OCI-M2 (cell line): ENCODE results near the gene NRAP.
"Not testable (repeated sequence)": the region's sequence is repeated elsewhere in the genome, so short reads cannot be mapped to it uniquely, and the experiment has no call there.

Experiments used
- DNase-seq: peaks from one replicate; lab custom pipeline; 2025; ENCODE audit not compliant: unreplicated experiment; lab: John Stamatoyannopoulos, UW

The NRAP gene

DNA sequence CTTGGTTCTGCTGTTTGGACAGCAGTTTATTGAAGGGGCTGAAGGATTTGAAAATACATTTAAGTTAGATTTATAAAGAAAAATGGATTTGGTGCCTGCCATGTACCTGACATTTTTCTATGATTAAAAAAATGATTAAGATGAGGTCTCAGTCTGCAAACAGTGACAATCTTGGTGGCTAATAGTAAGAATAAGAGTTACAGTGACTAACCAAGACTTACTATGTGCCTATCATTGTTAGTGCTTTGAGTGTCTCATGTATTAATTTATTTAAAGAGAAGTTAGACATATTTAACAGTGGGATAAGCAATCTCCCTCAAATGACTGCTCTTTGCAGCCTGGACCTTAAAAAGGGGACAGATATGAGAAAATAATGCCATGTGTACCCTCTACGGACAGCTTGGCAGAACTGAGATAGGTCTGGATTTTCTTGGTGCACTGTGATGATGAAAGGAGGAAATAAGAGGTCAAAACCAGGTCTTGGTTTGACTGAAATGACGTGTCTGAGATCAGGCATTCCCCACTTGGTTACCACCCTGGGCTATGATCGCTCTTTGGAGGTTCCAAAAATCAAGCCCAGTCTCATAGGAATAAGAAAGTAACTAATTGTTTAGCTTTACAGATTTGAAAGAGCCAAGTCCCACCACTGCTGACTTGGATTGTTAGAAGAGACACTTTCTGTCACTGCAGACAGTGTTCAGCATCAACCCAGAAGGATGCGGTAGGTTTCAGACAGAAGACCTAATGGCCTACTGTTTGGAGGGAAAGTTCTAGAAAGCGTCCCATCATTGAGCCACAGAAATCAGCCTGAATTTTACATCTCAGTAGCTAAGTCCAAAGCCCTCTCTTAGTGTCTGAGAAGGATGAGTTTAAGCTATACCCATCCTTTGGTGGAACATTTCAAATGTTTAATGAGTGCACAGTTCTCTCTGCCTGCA is 18.0 kb upstream of the NRAP start:
- DNase-seq: no peak

DNA sequence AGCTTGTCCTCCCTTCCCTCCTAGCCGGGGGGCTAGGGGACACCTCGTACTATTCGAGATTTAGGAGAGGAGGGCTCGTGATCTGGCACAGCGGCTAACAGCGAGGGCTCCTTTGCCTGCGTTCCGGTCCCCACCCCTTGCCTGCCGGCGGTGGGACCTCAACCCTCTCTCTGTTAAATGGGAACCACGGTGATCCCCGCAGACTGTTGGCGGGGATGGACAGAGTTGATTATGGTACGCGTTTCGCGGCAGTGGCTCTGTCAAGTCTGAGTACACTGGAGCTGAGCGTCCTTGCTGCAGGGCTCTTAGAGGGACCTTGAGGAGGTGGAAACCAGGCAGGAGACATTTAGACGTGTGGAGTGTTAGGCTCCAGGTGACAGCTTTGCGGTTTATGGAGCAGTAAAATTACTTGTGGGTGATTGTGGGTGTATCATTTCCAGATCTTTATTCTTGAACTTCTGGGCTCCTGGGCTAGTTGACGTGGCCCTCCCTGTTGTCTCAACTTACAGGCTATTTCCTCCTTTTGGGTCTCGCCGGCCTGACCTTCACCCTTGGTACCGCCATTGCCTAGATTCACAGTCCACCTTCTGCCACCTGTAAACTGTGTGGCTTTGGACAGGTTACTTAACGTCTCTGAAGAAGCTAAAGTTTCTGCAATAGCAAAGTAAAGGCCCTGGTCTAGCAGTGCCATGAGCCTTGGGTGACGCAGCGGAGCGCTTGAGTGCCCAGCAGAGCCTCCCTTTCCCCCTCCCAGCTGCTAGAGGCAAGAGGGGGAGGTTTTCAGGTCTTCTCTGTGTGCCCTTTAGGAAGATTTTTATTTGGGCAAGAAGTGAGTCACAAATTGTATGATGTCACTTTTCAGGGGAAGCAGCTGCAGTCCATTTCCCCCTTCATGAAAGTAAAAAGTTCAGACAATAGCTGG is 16.6 kb upstream of the NRAP start:
- no peak for DNase-seq

DNA sequence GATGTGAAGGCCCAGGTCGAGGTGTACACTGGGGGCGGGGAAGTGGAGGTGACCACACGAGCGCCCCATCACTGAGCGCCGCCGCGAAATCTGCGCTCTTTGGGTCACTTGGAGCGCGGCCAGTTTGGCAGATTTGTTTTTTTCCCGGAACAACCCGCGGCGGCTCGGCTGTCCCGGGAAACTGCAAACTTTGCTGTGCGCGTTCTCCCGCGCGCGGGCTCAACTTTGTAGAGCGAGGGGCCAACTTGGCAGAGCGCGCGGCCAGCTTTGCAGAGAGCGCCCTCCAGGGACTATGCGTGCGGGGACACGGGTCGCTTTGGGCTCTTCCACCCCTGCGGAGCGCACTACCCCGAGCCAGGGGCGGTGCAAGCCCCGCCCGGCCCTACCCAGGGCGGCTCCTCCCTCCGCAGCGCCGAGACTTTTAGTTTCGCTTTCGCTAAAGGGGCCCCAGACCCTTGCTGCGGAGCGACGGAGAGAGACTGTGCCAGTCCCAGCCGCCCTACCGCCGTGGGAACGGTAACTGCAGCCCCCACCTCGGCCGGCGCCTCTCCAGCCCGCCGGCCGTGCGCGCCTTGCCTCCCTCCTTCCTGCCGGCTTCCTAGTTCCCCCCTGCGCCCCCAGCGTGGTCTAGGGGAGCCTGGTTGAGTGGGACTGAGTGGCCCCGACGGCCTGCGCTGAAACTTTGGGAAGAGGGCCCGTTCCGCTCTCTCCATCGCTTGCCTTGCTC is 15.8 kb upstream of the NRAP start, which contains the start of gene CASP7:
Gene CASP7, plus strand, starts transcription at position 450 of the 727 bp plus-strand sequence. CDS start 17,582 bp downstream, outside the sequence.
- no peak for DNase-seq

DNA sequence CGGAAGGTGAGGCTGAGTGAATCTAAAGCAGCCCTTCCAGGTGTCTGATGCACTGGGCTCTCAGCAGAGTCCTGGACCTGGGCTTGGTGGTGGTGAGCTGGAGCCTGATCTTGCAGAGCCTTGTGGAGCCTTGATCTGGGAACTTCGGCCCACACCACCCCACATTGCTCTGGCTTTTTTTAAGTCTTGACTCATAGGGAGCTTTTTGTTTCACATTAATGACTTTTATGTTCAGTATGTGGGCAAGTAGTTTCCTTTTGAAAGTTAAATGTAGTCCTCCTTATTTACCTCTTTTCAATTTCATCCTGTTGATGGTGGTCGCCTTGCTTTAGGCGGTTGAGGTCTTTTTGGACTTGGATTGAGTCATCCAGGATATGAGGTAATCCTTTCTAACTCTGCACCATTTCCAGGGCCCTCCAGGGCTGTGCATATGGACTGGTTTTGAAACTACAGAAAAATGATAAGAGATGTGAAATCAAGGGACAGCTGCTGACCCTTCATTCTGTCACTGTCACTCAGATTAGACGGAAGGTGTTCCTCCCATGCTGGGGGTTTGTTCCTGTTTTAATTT is 2.9 kb upstream of the NRAP start:
- no peak for DNase-seq

DNA sequence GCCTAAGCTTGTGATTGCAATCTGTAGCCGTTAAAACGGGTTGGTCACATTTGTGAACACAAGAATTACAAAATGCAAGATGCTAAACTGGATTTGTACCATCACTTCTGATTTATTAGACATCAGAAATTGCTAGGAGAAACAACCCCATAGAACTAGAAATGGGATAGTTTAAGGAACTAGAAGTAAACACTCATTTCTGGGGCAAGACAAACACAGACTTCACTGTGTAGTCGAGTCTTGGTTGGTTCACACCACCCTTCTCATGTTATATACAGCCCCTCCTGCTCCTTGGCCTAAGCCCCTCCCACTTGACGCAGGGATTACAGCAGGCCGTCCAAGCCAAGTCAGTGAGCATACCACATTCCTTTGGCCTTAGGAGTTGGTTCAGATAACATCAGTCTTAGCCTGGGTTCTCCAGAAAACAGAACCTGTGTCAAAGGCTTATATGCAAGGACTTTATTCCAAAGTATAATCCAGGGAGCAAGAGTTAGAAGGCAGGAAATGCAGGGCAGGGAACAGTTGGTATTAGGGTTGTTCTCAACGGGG is 2.0 kb upstream of the NRAP start:
- no peak for DNase-seq

DNA sequence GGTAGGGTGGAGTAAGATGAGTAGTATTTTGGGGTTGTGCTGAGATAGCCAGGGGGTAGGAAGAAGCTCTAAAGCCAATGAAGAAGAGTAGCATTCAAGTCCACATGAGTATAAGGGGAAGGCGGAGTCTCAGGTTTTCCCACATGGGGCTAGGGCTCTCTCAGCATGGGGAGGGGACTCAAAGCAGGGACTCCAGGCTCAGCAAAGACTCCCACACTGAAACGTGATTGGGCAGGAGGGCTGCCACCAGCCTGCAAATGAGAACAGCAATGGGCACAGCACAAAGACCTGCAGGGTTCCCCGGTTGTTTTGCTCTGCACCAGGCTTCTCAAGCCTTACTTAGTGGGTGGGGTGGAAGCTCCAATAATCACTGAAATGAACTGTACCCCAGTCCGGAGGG is 1.5 kb upstream of the NRAP start:
- DNase-seq: no peak

DNA sequence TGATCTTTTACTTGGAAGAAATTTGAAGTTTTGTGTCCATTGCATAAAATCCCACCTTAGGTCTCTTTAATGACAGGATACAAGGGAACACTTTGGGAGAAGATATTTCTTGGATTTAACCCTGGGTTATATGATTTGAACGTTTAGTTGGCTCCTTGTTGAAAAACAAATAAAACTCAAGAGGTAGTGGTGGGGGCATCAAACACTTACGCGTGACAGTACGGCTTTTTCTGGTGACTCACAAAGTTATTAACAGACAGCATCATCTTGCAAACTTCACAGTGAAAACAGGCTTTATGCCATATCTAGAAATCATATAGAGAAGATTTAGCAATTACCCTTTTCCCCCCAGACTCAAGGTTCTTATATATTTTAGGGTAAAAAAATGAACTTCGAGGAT is 699 bp downstream of the NRAP start:
- no peak for DNase-seq

DNA sequence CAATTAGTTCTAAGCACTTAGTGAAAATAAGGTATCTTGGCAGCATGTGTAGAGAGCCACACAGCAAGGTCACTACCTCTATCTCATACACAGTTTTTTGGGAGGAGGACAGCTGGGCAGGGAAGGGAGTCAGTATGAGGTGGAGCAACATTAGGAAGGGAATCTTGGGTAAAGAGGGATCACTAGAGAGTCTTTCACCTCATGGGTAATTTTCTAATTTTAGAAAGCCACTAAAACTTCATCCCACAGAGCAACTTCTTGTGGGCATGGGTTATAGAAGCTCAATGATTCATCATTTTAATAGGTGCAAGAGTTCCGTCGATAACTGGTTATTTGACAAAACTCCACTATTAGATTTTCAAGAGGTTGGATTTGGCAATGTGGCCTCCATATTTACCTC is 2.5 kb downstream of the NRAP start:
- DNase-seq: no peak

DNA sequence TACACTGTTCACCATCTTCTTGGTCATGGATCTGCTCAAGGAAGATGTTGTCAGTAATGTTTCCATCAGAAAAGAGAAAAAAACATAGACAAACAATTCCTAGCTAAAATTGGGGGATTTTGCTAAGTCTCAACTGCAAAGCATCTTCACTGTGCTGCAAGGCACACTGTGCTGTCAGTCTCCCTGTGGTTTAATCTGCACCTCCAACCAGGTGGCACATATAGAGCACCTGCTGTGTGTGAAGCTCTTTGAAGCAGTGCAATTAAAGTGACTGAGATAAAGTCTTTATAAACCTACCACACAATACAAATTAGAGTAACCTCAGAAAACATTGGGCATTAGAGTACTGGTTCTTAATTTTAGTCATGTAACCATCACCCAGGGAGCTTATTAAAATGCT is 6.3 kb downstream of the NRAP start:
- no peak for DNase-seq

DNA sequence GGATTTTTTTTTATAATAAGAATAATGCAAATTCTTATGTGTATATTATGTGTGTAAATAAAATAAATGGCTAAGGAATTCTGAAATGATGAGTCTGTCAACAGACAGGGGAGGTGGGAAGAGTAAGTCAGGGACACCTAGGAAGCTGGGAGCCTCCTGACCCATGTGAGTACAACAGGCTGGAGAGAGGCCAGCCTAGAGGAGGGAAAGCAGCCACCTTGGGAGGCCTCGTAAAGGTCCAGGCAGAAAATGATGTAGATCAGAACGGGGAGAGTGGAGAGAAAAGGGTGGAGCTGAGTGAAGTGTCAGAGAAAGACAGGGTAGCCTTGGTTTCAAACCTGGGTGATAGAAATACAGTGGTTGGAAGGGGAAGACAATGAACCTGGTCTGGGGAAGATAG is 6.9 kb downstream of the NRAP start:
- DNase-seq: no peak

DNA sequence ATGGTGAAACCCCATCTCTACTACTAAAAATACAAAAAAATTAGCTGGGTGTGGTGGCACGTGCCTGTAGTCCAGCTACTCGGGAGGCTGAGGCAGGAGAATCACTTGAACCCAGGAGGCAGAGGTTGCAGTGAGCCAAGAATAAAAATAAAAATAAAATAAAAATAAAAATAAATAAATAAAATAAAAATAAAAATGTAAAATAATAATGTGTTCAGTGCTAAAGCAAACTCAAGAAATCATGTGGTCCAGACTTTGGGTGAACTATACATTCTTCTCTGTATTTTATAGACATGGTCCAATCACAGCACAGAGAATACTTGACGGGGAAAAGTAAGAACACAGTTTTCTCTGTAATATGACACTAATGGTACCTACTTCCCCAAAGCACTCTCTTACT is 11.4 kb downstream of the NRAP start:
- not testable (repeated sequence) for DNase-seq

DNA sequence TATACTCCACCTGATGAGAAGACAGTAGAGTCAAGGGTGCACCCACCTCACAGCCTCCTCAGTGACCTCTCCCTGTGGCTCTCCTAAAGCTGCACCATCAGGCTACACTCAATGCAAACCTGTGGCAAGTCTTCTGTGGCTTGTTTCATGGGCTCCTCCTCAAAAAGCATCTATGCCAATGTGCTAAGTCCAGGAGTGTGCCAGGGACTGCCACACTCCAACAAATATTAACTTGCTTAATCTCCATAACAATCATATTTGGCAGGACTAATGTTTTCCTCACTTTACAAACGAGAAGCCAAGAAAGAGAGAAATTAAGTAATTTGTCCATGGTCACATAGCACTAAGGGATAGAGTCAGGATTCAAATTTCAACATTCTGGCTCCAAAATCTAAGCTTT is 11.9 kb downstream of the NRAP start:
- DNase-seq: no peak

DNA sequence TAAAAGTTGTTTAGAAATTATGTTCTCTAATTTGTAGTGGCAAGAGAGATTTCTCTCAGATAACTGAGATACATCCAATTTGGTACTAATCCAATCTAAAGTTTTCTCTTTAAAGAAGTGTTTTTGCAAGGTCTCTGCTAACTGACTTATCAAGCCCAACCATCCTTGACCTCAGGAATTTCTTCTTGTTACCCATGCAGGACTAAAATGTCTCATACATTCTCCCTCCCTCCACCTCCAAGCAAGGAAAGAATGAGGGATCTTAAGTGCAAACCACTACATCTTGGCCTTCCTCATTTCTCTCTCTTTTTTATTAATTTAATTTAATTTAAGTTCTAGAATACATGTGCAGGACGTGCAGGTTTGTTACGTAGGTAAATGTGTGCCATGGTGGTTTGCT is 12.8 kb downstream of the NRAP start:
- DNase-seq: no peak

DNA sequence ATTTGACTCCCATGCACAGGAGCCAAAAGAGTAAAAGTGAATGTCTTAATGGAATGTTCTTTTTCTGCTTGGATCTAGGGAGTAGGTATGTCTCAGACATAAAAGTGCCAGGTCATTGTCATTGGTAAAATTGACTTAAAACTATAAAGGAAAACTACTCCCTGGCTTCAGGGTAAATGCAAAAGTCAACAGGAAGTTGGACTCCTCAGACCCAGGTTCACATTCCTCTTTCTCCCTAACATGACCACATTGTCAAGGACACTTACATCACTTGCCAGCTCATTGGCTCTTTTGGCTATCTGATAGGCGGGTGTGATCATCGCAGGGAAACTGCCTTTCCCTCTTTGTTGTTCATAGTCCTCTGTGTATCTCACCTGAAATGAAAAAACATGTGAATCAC is 13.7 kb downstream of the NRAP start:
- no peak for DNase-seq

DNA sequence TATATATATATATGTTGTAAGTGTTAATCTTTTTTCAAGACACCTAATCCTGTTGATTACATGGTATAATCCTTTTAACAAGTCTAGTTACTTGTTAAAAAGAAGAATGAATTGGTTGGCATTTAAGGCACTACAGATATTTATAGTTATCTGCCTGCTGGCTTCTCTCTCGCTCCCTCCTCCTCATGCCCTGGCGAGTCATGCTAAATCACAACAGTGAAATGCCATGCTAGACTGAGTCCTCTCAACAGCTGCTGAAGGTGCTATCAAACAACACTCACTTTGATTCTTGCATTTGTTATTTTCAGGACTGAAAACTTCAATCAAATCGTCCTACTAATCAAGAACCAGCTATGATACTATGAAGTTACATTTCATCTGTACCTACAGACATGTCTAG is 15.4 kb downstream of the NRAP start:
- no peak for DNase-seq

DNA sequence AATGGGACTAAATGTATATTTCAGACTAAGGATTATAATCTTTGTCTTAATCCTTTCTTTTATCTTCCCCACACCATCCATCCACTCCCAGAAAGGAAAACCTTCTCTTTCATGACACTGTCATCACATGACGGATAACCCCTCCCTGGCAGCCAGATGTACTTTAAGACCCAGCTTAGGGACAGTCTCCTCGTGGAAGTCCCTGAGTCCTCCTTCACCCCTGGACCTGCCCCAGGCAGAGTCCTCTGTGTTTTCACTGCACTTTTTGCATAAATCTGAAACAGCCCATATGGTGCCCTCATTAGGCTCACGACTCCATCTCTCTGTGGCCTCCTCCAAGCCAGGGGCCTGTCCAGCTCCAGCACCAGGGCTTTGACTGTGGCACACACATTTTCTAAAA is 16.0 kb downstream of the NRAP start:
- DNase-seq: no peak

DNA sequence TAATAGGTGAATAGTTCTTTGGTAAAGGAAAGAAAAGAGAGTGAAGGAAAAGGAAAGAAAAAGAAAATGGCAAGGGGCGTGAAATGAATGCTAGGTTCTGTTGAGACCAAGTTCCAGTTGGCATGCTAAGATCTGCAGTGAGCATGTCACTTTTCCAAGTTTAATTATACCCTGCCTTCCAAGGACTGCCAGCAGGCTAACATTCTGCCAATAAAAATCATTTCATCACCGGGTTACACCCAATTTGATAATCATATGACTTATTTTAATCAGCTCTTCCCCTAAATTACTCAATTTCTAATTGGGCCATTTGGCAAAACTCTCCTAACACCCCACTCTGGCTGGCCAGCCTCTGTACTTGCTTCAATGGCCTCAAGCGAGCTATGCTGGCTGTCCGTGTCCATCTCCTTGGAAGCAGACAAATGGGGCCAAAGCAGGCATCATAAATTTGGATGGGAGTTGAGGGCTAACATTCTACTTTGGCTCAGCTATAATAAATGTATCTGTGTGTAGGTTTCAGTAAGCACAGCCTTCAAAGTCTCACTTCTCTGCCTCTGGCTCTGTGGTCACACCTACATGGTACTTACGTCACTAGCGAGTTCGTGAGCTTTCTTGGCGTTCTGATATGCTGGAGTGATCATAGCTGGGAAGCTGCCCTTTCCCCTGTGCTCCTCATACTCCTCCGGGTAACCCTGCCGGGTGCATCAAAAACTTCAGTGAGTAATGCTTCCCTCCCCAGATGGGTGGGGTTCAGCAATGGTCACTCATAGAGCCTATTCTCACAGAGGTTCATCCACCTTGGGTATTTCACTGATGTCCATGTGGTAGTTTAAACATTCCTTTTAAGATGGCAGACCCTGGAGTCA is 17.3 kb downstream of the NRAP start:
- no peak for DNase-seq

DNA sequence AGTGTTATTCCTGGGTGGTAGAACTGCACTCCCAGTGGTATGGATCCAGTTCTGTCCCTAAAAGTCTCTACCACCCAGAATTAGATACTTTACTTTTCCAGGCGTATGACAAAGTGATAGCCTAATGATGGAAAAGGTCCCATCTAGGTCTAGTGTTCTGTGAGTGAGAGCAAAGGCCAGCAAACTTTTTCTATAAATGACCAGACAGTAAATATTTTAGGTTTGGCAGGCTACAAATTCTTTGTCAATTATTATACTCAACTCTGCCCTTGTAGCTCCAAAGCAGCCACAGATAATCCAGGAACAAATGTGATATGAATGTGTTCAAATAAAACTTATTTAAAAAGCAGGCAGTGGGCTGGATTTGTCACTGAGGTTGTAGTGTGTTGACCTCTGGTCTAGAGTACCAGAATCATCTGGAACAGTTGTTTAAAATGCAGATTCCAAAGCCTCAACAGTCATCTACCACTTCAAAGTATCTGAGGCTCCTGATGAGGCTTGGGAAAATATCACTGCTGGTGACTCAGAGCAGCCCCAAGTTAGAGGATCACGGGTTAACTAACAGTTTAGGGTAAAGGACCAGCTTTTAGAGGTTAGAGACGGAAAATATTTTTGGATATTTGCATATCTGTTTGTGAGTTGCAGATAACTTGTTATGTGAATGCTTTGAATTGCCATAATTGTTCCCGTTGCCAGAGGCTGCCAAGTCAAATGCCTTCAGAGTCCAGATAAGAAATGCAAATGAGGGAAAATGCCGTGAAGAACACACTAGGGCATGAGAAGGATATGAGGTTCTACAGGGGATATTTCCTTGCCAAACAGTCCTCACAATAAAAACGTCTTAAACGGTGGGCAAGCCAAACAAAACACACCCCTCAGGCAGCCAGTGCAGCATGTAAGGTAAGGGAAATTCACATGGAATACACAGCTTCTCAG is 19.4 kb downstream of the NRAP start:
- DNase-seq: no peak

DNA sequence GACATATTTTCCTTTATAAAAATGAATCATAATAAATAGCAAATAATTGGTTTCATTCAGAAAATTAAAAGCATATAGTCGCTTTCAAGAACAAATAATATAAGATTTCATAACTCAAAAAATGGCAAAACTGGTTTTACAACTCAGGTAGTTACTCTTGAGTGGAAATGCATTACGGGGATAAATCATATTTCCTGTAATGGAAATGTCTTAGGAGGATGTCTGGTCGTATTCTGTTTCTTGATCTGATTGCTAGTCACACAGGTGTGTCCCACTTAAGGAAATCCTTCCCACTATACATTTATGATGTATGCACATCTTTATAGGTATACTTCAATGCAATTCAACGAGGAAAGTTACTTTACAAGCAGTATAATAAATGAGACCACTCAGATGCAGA is 20.7 kb downstream of the NRAP start:
- DNase-seq: no peak
